ENCODE measurements around the gene UNC45A.
"Not testable (repeated sequence)": the region's sequence is repeated elsewhere in the genome, so short reads cannot be mapped to it uniquely, and the experiment has no call there.

The UNC45A gene

DNA sequence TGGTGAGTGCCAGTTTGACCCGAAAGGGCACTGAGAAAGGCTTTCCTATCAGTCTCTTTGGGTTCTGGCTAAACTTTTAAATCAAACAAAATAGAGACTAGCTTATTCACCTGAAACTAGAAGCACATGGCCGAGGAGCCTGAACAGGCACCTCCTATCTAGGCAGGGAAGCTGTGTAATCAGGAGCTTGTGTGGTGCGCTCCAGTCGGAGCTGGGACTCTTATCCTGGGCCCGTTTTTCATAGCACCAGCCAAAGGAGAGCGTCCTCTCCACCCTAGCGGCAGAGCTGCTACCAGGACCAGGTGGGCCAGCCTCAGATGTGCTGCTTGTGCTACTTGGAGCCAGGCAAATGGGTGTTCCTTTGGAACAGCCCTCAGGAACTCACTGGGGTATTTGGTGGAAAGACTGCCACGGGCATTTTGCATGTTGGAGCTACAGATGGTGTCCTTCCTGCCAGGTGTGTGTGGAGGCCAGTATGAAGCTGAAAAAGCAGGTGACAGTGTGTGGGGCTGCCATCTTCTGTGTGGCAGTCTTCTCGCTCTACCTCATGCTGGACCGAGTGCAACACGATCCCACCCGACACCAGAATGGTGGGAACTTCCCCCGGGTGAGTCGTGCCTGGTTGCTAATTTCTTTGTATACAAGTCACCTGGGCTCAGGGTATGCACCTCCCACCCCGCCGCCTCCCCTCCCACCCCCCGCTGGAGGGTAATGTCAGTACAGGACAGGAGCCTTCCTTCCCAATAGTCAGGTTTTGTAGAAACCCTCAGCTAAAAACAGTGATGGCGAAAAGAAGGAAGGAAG, 31.1 kb upstream of the UNC45A start:
- no peak for FAIRE-seq
- DNase-seq (ENCODE audit: low spot score), result no peak

GRCh38 chr15:90904746-90905145, 30.3 kb upstream of the UNC45A start:
- FAIRE-seq (no peak), DNase-seq (ENCODE audit: low spot score) (no peak)

DNA sequence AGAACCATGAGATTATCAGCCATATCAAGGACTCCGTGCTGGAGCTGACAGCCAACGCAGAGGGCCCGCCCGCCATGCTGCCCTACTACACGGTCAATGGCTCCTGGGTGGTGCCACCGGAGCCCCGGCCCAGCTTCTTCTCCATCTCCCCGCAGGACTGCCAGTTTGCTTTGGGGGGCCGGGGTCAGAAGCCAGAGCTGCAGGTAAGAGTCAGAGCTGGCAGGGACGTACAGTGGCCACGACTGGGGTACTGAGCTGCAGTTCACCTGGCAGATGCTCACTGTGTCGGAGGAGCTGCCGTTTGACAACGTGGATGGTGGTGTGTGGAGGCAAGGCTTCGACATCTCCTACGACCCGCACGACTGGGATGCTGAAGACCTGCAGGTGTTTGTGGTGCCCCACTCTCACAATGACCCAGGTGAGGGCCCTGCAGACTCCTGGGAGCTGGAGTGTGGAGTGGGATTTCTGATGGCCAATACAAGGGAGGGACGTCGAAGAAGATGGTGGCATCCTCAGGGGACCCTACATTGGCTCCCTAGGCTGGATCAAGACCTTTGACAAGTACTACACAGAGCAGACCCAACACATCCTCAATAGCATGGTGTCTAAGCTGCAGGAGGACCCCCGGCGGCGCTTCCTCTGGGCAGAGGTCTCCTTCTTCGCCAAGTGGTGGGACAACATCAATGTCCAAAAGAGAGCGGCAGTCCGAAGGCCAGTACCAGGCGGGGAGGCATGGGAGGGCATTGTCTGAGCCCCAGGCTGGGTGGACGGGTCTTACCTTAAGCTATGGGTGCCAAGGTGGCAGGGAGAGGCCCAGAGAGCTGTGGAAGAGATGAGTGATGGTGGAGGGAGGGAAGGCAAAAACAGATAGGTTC, 29.5 kb upstream of the UNC45A start:
- DNase-seq (ENCODE audit: low spot score) (no peak), FAIRE-seq (no peak)

GRCh38 chr15:90906181-90906849, 28.8 kb upstream of the UNC45A start:
- DNase-seq (ENCODE audit: low spot score) (no peak), FAIRE-seq (no peak)

DNA sequence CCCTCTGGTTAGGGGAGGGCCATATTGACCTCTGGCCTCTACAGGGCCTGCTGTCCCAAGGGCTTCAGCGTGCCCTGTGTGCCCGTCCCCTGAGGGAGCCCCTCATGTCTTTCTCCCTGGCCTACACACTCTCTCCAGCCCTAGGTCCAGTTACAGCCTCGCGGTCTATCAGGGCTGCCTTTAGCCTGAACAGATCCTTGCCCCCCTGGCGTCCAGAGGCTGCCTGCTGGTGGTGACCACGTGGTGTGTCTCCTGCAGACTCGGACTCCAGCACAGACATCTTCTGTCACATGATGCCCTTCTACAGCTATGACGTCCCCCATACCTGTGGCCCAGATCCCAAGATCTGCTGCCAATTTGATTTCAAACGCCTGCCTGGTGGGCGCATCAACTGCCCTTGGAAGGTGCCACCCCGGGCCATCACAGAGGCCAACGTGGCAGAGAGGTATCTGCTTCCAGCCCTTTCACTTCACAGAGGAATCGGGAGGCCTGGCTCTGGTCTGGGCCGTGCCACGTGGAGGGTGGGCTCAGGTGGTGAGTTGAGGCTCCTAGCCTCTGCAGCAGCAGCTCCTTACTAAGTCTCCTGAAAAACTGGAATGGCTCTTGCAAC, 27.9 kb upstream of the UNC45A start:
- FAIRE-seq, result no peak
- DNase-seq (ENCODE audit: low spot score), result no peak

DNA sequence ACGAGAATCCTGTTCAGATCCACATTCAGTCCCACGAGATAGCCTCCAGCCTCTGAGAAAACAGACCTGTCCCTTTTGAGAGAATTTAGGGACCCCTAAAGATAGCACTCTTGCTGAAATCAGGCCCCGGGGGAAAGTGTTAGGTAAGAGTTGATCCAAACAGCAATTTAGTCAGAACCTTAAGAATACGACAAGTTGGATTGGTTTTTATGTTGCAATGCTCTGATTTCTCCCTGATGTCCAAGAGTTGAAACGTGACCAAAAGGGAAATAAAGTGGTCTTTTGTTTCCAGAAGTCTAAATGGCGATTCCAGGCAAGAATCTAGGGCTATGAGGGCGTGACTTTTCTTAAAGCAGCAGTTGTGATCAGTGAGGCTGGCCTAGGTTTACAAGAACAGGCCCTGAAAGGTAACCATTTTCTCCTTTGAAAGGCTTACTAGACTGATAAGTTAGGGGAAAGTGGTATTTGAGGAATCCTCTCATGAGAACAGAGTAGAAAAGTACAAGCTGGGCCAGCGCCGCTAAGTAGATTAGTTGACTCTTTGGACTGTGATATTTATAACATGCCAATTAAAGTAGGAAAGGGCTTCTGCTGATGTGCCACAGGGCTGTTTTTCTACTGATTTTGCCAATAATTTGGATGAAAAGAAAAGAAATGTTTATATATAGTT, 27.1 kb upstream of the UNC45A start:
- no peak for DNase-seq (ENCODE audit: low spot score)
- FAIRE-seq, result no peak

GRCh38 chr15:90909449-90909848, 25.6 kb upstream of the UNC45A start:
- FAIRE-seq; DNase-seq (ENCODE audit: low spot score): not testable (repeated sequence)

- DNase-seq (ENCODE audit: low spot score) (no peak), FAIRE-seq (no peak)
Observed at GRCh38 chr15:90909976-90910375, 25.1 kb upstream of the UNC45A start.

GRCh38 chr15:90910441-90911301, 24.4 kb upstream of the UNC45A start:
- DNase-seq (ENCODE audit: low spot score) (no peak), FAIRE-seq (no peak)

GRCh38 chr15:90911302-90911623, 23.8 kb upstream of the UNC45A start:
- no peak for DNase-seq (ENCODE audit: low spot score)
- no peak for FAIRE-seq

DNA sequence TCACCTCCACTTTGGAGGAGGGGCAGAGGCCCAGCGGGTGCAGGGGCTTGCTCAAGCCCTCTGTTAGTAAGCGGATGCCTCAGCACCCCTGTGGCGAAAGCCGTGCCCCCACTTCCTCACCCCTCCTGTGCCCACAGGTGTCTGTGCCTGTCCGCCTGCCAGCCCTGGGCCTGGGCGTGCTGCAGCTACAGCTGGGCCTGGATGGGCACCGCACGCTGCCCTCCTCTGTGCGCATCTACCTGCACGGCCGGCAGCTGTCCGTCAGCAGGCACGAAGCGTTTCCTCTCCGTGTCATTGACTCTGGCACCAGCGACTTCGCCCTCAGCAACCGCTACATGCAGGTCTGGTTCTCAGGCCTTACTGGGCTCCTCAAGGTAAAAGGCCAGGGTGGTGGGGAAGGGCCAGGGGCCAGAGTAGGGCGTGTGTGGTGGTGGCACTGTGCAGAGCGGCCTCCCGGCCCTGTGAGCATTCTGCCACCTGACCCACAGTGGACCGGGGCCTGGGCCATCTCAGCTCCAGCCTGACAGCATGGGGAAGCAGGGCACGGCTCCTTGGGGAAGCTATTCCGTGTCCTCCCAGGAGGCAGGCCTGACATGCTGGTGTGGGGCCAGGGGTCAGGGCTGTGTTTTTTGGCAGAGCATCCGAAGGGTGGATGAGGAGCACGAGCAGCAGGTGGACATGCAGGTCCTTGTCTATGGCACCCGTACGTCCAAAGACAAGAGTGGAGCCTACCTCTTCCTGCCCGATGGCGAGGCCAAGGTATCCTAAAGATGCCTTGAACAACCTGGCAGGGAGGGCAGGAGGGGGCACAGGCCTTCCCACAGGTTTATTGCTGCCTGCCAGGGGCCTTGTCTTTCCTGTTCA, 22.9 kb upstream of the UNC45A start:
- DNase-seq (ENCODE audit: low spot score) (no peak), FAIRE-seq (no peak)

DNA sequence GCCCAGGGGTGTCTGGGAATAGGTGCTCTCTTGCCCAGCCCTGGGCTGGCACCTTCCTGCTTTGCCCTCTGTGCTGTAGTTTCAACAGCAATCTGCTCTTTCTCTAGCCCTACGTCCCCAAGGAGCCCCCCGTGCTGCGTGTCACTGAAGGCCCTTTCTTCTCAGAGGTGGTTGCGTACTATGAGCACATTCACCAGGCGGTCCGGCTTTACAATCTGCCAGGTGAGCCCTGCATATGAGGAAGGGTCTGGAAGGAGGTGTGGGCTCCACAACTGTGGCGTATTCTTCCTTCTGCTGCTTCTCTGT, 22.4 kb upstream of the UNC45A start:
- FAIRE-seq (no peak), DNase-seq (ENCODE audit: low spot score) (no peak)

DNA sequence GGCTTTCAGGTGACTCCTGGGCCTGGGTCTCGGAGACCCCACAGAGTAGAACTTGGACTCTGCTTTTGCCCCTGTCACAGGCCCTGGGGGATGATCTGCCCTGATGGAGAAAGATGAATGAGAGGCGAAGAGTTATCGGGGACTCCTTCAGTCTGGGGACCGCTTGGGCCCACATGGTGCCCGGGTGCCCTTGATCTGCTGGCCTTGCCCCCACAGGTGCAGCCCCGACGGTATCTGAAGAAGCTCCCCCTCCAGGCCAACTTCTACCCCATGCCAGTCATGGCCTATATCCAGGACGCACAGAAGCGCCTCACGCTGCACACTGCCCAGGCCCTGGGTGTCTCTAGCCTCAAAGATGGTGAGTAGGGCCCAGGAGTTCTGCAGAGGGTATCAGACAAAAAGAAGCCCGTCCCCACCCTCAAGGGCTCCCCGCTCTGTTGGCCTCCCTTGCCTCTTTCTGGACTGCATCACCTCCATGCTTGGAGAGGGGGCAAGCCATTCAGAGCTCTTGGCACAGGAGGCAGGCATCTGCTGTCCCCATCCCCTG, 21.6 kb upstream of the UNC45A start:
- FAIRE-seq (no peak), DNase-seq (ENCODE audit: low spot score) (no peak)

- FAIRE-seq, result no peak
- no peak for DNase-seq (ENCODE audit: low spot score)
Observed at GRCh38 chr15:90914305-90915080, 20.6 kb upstream of the UNC45A start.

DNA sequence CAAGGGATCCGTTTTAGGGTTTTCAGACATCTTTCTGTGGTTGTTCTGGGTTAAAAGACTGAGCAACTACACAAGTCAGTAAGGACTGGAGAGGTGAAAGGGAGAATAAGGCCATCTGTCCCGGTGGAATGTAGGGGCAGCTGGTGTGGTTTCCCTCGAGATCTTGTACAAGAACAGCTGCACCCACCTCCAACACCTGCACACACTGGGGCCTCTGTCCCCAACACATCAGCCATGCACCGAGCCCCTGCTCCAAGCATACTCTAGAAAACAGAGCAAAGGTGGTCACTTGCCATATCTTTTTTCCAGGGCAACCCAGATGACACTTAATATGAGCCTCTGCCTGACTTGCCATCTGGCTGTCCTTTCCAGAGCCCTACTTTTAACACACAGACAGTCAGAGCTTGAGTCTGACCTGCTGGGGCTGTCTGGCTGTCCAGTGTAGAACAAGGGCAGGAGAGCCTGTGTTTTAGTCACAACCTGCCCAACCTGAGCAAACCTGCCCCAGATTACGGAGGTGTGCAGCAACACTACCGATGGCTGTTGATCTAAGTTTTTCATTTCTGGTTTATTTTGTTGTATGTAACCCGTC, 19.8 kb upstream of the UNC45A start:
- FAIRE-seq, result no peak

DNA sequence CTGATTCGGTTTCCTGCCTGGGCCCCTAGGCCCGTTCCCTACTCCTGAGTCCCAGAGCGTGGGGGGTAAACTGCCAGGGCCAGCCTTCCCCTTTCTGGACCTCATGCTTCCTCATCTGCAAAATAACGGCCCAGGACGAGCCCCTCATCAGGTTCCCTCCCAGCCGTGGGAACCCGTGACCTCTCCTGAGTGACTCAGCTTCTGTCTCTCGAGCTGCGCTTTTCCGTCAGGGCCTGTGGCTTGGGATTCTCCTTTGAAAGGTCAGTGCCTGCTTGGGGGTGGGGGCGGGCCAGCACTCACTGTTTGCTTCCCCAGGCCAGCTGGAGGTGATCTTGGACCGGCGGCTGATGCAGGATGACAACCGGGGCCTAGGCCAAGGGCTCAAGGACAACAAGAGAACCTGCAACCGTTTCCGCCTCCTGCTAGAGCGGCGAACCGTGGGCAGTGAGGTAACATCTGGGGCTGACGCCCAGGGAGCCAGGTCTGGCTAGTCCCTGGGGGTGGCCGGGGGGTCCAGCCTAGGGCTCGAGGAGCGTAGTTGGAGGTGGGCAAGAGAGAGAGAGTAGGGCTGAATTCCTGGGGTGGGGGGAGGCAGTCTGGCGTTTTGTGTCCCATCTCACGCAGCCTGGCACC, 19.2 kb upstream of the UNC45A start:
- no peak for DNase-seq (ENCODE audit: low spot score)
- FAIRE-seq, result no peak

More for the DNA sequence above, 19.8 kb upstream of the UNC45A start:
- DNase-seq (ENCODE audit: low spot score), result no peak

DNA sequence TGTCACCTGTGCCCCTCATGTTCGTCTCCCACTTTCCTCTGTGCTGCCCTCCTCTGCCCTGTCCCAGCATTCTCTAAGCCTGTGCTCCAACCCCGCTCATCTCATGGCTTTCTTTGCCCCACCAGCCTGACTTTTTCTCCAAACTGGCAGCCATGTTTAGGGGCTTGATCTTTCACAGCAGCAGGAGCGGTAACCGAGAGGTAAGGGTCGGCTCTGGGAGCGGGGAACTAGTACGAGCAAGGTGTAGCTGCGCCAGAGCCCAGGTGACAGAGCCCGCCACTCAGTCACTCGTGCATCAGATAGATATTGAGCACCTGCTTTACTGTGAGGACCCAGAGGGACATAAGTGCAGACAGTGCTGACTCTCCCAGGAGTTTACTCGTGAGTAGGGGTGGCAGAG, 18.6 kb upstream of the UNC45A start:
- DNase-seq (ENCODE audit: low spot score) (no peak), FAIRE-seq (no peak)

- FAIRE-seq, result no peak
Observed at GRCh38 chr15:90917569-90917968, 17.5 kb upstream of the UNC45A start.

More at GRCh38 chr15:90917569-90917968, 17.5 kb upstream of the UNC45A start:
- no peak for DNase-seq (ENCODE audit: low spot score)
